HG02623 (cell line): ENCODE data around the gene CLK4.
"Not testable (repeated sequence)": the region's sequence is repeated elsewhere in the genome, so short reads cannot be mapped to it uniquely, and the experiment has no call there.

Experiments used
- ATAC-seq: cut with Tn5 transposase; IDR thresholded peaks from one replicate; pipeline ENCODE4 v1.9.1; 2021; ENCODE audit warnings: moderate library complexity; ENCODE audit not compliant: unreplicated experiment

Gene CLK4

DNA sequence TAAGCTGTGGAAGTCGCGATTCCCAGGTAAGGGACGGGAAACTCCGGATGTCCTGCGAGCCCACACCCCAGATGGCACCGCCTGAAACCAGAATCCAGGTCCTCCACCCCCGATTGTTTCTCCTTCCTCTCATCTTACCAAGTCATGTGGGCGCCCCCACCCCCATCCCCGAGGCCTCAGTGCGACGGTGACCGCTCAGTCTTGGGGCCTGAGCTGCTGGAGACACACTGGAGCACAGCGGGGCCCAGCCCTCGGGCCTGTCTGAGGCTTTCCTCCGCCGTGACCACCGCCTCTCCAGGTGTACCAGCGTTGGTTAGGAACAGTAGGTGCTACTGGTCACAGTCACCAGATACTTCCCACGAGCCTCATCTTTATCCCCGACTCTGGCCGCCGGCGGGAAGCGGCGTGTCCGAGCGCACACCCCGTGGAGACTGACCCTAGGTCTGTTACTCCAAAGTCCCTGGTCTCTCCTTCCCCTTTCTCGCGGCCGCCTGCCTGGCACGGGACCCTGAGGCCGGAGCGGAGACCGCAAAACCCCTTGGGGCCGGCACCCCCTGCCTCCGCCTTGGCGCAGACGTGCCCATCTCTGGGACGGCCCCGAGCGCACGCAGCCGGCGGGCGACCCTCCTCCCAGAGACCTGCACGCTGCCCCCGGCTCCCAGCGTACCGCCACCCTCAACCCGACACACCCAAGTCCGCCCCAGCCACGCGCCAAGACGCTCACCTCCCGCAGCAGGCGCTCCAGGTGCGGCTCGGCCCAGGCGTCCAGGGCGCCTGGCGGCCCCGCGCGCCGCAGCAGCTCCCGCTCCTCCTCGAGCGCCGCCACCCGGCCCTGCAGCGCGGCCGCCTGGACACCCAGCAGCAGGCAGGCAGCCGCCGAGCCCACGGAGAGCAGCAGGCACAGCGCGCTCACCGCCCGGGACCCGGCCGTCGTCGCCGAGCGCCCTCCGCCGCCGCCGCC is 37.4 kb downstream of the CLK4 start:
- ATAC-seq, result no peak

DNA sequence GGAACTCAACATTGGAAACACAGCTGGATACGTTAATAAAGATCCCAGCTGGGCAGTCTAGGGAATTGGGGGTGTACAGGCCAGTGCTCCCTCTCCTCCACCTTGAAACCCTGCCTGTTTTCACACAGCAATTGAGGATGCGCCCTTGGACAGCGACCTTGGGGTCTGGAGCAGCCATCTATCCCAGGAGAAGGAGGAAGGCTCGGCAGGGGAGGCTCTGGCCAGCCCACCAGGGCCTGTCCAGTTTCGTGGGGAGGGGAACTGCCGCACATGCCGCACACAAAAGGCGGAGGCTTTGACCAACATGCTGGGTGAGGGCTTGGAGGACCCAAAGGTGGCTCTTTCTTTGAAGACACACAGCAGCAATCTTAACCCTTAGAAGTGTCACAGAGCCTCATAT is 38.1 kb downstream of the CLK4 start:
- no peak for ATAC-seq

DNA sequence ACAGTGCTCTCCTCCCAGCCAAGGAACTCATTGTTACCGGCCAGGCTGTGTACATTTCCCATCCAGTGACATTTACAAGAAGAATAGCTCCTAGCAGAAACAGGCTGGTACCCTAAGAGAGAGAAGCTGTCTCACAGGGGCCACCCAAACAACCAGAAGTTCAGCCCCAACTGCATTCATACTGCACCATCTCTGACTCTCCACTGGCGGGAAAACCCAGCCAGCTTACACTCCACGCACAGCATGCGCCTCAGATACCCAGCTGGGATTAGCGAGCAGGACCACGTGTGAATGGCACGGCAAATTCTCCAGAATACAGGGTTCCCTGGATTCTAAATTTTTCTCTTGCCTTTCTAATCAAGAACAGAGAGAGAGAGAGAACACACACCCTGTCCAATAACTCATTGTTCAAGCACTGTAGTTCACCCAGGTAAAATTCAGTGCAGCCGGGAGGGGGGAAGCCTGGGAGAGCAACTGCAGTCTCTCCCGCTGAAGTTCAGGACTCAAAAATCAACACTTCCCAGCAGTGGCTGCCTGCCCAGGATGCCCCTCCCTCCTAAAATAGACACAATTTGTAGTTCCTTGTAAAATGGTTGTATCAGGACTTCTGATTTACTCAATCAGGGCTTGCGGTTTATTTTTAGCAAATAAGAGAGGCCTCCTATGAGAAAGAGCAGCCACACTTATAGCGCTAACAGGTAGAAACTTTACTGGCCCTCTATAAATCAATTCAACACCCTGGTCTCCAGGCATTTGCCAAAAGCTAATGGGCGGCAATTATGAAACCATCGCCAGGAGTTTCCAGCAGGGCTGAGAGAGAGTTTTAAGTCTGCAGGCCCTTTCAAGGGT is 38.9 kb downstream of the CLK4 start:
- no peak for ATAC-seq

DNA sequence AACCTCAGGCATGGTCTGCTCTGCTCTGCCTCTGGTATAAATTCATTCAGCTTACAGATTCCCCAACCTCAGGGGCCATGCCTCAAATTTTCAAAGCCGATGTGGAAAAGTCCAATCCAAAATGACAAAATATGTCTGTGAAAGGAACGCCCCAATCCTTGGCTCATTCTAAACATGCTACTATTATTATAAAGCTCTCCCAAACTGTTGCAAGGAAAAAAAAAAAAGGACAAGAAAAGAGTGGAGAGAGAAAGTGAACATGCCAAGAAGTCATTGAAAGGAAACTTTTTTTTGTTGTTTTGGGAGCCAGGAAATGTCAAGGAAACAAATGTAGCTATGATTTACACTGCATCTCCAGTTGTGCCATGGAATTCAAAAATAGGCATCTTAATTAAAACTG is 40.5 kb downstream of the CLK4 start:
- ATAC-seq, result no peak

DNA sequence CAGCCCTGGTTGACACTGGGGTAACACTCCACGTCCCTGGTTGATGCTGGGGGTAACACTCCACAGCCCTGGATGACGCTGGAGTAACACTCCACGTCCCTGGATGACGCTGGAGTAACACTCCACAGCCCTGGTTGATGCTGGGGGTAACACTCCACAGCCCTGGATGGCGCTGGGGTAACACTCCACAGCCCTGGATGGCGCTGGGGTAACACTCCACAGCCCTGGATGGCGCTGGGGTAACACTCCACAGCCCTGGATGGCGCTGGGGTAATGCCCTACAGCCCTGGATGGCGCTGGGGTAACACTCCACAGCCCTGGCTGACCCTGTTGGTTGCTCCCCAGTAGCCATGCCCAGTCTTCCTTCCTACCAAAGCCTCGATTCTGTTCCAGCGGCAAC is 41.4 kb downstream of the CLK4 start:
- ATAC-seq, result not testable (repeated sequence)

DNA sequence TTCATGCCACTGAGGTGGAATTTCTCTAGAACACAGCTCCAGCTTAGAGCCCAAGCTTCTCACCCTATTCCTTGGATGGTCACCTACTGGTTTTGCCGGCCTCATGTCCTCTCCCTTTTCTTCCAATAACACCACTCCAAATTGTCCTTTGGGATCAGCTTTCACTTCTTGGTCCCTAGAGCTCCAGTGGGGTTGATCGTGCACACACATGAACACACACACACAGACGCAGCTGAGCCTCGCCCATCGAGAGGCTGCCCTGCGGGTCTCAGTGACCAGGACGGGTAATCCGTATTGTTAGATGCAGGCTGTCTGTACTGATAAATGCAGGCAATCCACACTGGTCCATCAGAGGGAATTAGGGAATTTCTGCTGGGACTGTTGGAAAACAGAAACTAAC is 43.6 kb downstream of the CLK4 start:
- no peak for ATAC-seq

DNA sequence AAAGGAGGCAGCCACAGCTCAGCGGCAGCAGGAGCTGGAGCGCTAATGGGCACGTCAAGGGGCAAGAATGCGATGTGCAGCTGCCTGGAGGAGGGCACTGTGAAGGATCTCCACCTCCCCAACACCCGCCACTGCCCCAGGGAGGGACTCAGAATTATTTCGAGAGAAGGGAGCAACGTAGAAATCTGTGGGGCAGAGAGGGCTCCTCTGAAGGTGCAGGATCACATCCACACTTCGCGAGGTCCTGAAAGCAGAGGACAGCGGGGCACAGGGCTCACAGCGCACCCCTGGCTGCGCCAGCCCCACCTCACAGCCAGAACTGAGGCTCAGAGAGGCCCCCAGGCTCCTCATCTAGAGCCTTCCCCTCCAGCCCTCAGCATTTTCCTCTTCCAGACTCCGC is 44.6 kb downstream of the CLK4 start:
- no peak for ATAC-seq

DNA sequence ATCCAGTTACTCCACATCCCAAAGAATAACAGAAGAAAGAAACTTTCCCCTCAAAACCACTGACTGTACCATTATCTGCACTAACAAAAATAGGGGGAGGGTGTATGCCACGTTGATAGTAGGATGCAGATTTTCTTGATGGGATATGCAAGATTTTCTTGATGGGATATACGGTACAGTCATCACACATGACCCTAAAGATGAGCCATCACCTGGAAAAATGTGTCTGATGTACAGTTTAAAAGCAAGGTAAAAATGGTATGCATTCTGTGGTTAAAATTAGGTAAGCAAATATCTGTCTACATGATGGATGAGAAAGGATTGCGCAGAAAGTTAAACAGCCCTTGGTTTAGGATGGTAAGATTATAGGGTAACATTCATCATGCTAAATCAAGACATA is 45.2 kb downstream of the CLK4 start:
- no peak for ATAC-seq

DNA sequence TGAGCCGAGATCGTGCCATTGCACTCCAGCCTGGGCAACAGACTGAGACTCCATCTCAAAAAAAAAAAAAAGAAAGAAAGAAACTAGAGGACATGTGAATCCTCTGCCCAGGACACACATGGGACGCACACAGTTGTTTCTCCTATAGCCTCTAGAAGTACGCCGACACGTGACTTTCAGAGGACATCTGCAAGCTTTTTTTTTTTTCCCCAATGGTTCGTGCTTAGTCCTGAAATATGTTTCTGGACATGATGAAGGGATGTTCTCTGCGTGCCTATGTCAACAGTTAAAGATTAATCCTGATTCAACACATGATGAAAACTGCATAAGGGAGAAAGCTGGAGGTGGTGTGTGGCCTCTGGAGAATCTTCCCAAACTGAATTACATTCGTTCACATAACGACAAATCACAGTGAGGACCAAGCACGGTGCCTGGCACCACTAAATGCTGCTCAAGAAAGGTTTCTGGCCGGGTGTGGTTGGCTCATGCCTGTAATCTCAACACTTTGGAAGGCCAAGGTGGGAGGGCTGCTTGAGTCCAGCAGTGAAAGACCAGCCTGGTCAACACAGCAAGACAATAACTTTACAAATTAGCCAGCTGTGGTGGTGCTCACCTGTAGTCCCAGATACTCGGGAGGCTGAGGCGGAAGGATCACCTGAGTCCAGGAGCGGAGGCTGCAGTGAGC is 46.4 kb downstream of the CLK4 start:
- ATAC-seq, result no peak

DNA sequence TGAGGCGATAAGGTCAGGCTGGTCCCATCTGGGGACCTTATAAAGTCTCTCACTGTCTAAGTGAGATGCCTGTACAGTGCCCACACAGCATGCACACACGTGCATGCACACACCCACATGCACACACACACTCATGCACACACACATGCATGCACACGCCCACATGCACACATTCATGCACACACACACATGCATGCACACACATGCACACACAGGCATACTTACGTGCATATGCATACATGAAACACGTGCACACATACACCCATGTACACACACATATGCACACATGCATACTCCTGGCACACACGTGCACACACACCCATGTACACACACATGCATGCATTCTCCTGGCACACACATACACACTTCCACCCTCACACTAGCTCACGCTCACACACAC is 48.9 kb downstream of the CLK4 start:
- ATAC-seq, result no peak

DNA sequence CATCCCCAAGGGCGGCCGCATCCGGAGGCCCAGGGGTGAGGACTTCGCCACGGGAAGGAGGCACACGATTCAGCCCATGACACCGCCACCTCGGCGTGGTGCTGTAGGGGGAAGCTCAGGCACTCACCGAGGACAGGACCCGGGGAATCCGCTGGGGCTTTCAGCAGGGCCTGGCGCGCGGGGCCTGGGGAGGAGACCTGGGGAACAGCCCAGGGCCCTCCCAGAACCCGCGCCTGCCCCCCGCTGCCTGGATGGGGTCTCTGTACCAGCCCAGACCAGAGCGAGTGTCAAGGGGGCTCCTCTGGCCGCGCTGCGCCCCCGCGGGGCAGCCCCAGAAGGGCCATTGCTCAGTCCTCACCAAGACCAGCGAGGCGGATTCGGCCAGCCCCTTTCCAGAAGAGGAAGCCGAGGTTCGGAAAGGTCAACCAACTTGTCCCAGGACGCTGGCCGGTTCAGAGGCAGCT is 49.4 kb downstream of the CLK4 start:
- ATAC-seq, result no peak

DNA sequence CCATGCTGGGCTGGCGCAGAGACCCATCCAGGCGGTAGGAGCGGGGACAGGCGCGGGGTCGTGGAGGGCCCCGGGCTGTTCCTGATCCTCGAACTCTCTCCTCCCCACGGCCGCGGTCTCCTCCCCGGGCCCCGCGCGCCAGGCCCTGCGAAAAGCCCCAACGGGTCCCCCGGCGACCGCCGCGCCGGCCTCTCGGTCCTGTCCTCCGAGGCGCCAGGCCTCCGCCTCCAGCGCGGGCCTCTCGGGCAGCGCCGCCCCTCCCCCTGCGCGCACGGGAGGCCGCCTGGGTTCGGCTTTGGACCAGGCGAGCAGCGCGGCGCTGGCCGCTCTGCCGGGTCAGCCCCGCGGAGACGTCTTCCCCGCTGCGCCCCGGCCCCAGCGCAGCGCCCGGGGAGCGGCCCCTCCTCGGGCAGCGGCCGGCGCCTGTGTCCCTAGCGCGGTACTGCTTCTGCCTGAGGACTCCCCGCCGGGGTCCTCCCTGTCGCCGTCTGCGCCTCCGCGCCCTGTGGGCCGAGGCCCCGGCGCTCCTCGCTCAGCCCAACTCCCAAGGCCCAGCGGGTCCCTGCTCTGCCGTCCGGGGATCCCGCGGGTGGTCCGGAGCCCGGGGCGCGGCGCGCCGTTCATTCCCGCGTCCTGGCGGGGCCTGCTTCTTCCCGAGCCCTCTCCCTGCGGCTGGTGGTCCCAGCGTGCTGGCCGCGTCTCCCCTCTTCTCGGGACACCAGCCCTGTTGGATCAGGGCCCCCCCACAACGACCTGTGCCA is 50.1 kb downstream of the CLK4 start:
- ATAC-seq, result no peak

DNA sequence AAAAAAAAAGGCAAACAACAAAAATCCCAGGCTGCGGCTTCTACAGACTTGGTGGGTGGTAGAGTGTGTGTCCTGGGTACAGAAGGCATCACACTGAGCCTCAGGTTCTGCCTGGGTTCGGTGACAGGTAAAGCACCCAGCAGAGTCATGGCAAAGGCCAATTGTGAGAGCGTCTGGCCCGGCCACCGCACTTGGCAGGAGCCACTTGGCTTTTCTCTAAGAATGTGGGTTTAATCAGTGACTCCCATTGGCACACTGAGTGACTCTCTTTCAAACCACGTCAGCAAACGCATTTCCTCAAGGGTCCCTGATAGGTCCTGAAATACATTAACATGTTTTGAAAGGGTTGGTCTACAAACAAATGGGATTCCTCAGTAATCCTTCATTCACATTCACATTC is 53.6 kb downstream of the CLK4 start:
- no peak for ATAC-seq

DNA sequence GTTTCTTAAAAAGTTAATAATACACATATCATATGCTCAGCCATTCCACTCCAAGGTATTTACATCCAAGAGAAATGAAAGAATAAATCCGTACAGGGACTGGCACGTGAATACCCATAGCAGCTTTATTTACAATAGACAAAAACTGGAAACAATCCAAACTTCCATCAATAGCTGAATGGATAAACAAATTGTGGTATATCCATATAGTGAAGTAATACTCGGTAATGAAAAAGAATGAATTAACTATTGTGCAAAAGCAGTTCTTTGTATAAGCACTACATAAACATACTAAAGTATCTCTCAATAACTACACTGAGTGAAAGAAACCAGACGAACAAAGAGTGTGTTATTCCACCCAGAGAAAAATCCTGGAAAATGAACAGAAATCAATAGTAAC is 54.2 kb downstream of the CLK4 start:
- ATAC-seq, result no peak

DNA sequence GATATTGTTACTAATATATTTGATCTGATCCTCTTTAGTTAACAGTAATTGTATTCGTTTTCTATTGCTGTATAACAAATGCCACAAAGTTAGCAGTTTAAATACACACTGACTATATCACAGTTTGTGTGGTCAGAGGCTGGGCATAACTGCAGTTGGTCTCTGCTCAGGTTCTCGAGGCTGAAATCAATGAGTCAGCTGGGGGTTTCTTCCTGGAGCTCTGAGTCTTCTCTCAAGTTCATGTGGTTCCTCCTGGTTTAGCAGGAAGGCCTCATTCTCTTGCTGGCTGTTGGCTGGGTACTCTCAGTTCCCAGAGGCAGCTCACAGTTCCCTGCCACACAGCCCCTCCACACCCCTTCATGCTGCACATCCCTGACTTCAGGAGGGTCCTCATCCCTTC is 57.4 kb downstream of the CLK4 start:
- no peak for ATAC-seq

DNA sequence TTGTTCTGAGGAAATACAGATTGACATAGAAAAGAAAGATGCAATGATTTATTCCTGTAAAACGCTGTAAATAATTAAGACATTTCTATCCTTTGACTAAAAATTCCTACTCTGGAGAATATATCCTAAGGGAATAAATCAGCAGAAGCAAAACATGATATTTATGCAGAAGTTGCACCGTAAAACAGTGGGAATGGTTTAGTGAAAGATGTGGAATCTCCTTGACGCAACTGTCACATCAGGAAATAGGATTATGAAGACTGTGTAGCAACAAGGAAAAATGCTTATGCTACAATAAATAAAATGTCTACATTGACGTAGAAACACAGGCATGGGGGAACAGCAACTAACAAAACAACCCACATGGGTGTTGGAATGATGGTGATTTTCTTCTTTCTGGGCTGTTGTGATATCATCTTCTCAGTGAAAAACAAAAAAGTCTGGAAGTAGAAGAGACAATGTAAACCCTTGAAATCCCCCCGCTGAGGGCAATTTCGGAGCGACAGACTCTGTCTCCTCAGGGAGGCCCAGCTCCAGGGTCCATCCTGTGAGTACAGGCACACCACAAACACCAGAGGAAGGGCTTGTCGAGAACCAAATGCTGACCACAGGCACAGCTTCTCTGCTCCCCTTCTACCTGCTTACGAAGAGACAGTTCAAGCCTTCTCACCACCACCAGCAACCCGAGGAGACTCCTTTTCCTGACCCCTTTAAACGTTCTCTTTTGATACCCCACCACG is 61.9 kb downstream of the CLK4 start:
- no peak for ATAC-seq

DNA sequence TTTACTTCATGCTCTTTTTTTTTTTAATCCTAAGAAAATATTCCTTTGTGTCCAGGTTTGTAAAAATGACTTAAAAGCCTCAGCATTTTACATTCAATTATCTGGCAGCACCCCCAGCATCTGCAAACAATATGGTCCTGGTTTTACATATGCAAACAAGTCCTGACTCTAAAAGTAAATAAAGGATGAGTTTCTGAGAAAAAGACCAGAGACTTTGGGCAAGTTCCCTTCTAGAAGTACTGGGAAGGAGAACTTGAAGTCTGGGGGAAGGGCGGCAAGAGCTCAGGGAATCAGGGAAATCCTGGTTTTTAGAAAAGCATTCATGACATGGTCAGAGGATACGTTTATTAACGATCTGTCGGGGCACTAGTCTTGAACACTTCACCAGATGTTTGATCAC is 62.5 kb downstream of the CLK4 start:
- no peak for ATAC-seq

DNA sequence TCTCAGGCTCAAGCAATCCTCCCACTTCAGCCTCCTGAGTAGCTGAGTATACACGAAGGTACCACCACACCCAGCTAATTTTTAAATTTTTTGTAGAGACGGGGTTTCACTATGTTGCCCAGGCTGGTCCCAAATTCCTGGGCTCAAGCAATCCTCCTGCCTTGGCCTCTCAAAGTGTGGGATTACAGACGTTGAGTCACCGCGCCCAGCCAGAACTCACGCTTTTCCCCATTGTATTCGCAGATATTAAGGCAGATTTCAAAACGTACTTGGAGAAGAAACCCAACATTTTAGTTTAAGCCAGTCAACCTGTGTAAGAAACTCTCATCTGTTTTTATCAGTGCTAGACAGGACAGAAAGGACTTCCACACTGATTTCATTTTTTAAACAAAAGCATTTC is 63.2 kb downstream of the CLK4 start:
- no peak for ATAC-seq

DNA sequence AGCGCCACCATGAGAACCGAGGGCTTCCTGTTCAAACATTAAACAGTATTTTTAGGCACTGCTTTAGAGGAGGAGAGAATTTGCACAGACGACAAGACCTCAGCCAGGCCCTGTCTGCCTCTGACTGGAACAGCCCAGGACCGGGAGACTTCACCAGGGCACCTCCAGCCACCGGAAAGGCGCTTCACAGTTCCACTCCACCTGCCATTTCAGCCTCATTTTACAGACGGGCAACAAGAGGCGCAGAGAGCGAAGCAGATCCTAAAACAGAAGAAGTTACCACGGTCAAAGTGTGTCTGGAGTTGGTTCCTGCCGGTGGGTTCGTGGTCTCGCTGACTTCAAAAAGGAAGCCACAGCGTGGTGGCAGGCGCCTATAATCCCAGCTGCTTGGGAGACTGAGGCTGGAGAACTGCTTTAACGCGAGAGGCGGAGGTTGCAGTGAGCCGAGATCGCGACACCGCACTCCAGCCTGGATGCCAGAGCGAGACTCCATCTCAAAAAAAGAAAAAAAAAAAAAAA is 65.0 kb downstream of the CLK4 start:
- no peak for ATAC-seq

DNA sequence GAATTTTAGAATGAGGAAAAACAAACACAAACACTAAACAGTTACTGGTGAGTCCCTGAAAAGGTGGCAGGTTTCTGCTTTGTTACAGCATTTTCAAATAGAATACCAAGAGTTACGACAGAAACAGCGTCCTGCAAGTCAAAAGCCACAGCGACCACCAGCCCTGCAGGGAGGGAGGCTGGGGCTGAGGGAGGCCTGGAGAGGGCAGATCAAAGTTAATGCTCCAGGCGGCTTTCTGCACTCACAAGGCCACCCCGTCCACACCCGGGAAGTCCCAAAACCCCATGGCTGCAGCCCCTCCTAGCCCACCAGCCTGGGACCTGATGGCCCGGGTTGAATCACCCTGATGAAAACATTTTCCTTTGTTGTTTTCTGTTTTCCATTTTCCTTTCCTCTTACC is 65.9 kb downstream of the CLK4 start:
- ATAC-seq, result no peak
